WTC11 (cell line): Measurements from ENCODE around the gene RIOX2. TPM values are rescaled to one million over a fixed set of nuclear protein-coding genes. Genes with fewer than 3 reads are reported as not detected.

ENCODE experiments used
- ATAC-seq: fragments of 200-7000 bp; cut with Tn5 transposase; 2 replicates; pipeline ENCODE4 v1.10.0; 2021; ENCODE audit warnings: mild to moderate bottlenecking, moderate library complexity
- CTCF ChIA-PET: fragments of 300-600 bp; sonication (Branson Sonifier 250); formaldehyde crosslinking; loops from one replicate; lab custom pipeline; 2021; ENCODE audit warnings: antibody characterized with exemption; lab: Charles Lee
- POLR2A ChIA-PET: fragments of 350-600 bp; sonication (Branson Sonifier 250); formaldehyde crosslinking; loops from one replicate; lab custom pipeline; 2021; ENCODE audit warnings: antibody characterized with exemption; lab: Charles Lee
- DNase-seq: peaks from one replicate; pipeline ENCODE4 v3.0.0; 2021; ENCODE audit warnings: low spot score
- H3K27ac Mint-ChIP-seq: 2 replicates; pipeline ENCODE4 v1.8.0; 2021; ENCODE audit warnings: mixed read lengths
- H3K27me3 Mint-ChIP-seq: 2 replicates; pipeline ENCODE4 v1.8.0; 2021; ENCODE audit warnings: low read depth, mild to moderate bottlenecking, moderate library complexity, mixed read lengths
- H3K36me3 Mint-ChIP-seq: 2 replicates; pipeline ENCODE4 v1.8.0; 2021; ENCODE audit warnings: mixed read lengths
- H3K4me1 Mint-ChIP-seq: 2 replicates; pipeline ENCODE4 v1.8.0; 2022; ENCODE audit warnings: mixed read lengths
- H3K4me3 Mint-ChIP-seq: 2 replicates; pipeline ENCODE4 v1.8.0; 2021; ENCODE audit warnings: mild to moderate bottlenecking, moderate library complexity, mixed read lengths
- H3K9me3 Mint-ChIP-seq: 2 replicates; pipeline ENCODE4 v1.8.0; 2021; ENCODE audit warnings: mixed read lengths
- ATF2 ChIP-seq: sonication (generic); formaldehyde crosslinking; IDR thresholded peaks from 2 replicates; pipeline ENCODE4 v1.8.1; 2022; ENCODE audit warnings: low read depth, missing genetic modification reagents, borderline replicate concordance
- CBFB ChIP-seq: sonication (generic); formaldehyde crosslinking; IDR thresholded peaks from 2 replicates; pipeline ENCODE4 v1.8.1; 2022; ENCODE audit warnings: mild to moderate bottlenecking, low read depth, missing genetic modification reagents
- E2F1 ChIP-seq: sonication (generic); formaldehyde crosslinking; IDR thresholded peaks from 2 replicates; pipeline ENCODE4 v1.8.0; 2022; ENCODE audit warnings: mild to moderate bottlenecking, missing genetic modification reagents
- ETV6 ChIP-seq: sonication (generic); formaldehyde crosslinking; IDR thresholded peaks from 2 replicates; pipeline ENCODE4 v1.8.1; 2022; ENCODE audit warnings: mild to moderate bottlenecking, missing genetic modification reagents
- FOXK1 ChIP-seq: sonication (generic); formaldehyde crosslinking; IDR thresholded peaks from 2 replicates; pipeline ENCODE4 v1.8.0; 2022; ENCODE audit warnings: mild to moderate bottlenecking, moderate library complexity, missing genetic modification reagents
- JAZF1 ChIP-seq: fragments of 250-450 bp; sonication (Bioruptor Pico); IDR thresholded peaks from 2 replicates; pipeline ENCODE4 v1.9.0; 2021; ENCODE audit warnings: moderate library complexity, mild to moderate bottlenecking, inconsistent platforms
- KAT7 ChIP-seq: sonication (generic); formaldehyde crosslinking; IDR thresholded peaks from 2 replicates; pipeline ENCODE4 v1.8.1; 2023; ENCODE audit warnings: missing genetic modification reagents, mild to moderate bottlenecking, borderline replicate concordance
- OVOL2 ChIP-seq: fragments of 250-450 bp; sonication (Bioruptor Pico); IDR thresholded peaks from 2 replicates; pipeline ENCODE4 v1.9.0; 2021; ENCODE audit warnings: mild to moderate bottlenecking, borderline replicate concordance
- TP53 ChIP-seq: sonication (generic); formaldehyde crosslinking; IDR thresholded peaks from 2 replicates; pipeline ENCODE4 v1.8.1; 2023; ENCODE audit warnings: mild to moderate bottlenecking, missing genetic modification reagents
- USF1 ChIP-seq: sonication (generic); formaldehyde crosslinking; IDR thresholded peaks from 2 replicates; pipeline ENCODE4 v1.8.0; 2022; ENCODE audit warnings: mild to moderate bottlenecking, missing genetic modification reagents
- ZBTB43 ChIP-seq: sonication (generic); formaldehyde crosslinking; IDR thresholded peaks from 2 replicates; pipeline ENCODE4 v1.8.1; 2023; ENCODE audit warnings: mild to moderate bottlenecking, missing genetic modification reagents
- ZNF121 ChIP-seq: sonication (generic); formaldehyde crosslinking; IDR thresholded peaks from 2 replicates; pipeline ENCODE4 v1.8.0; 2023; ENCODE audit warnings: missing genetic modification reagents
- ZNF219 ChIP-seq: sonication (generic); formaldehyde crosslinking; IDR thresholded peaks from 2 replicates; pipeline ENCODE4 v1.8.0; 2023; ENCODE audit warnings: missing genetic modification reagents, mild to moderate bottlenecking, borderline replicate concordance
- ZNF281 ChIP-seq: sonication (generic); formaldehyde crosslinking; IDR thresholded peaks from 2 replicates; pipeline ENCODE4 v1.8.0; 2023; ENCODE audit warnings: mild to moderate bottlenecking, missing genetic modification reagents
- ZNF425 ChIP-seq: fragments of 250-450 bp; sonication (Bioruptor Pico); conservative IDR thresholded peaks from 2 replicates; pipeline ENCODE4 v1.9.0; 2021; ENCODE audit warnings: mild to moderate bottlenecking
- ZNF512 ChIP-seq: sonication (generic); formaldehyde crosslinking; IDR thresholded peaks from 2 replicates; pipeline ENCODE4 v1.8.1; 2022; ENCODE audit warnings: missing genetic modification reagents, borderline replicate concordance
- ZSCAN18 ChIP-seq: fragments of 250-450 bp; sonication (Bioruptor Pico); IDR thresholded peaks from 2 replicates; pipeline ENCODE4 v2.1.2; 2022; ENCODE audit warnings: mild to moderate bottlenecking, moderate library complexity
- total RNA-seq: library from RNA; stranded (reverse); gene quantifications from 3 replicates; pipeline ENCODE4 v1.2.3, GENCODE V29; 2021

Gene RIOX2
- total RNA-seq, 1 experiment from 2014 or later: 11.0 TPM

- H3K27me3 Mint-ChIP-seq: no peaks in the 10 kb centered on the region
- no peak for TF ChIP-seq ZSCAN18
- no peak for TF ChIP-seq TP53 (CRISPR knock-in tag)
- TF ChIP-seq JAZF1 (CRISPR knock-in tag): no peak
- TF ChIP-seq ZBTB43 (CRISPR knock-in tag): no peak
- no peak for TF ChIP-seq CBFB (CRISPR knock-in tag)
- TF ChIP-seq FOXK1 (CRISPR knock-in tag): no peak
- H3K4me1 Mint-ChIP-seq: peaks cover 4% of the 10 kb centered on the region
- POLR2A ChIA-PET: no interaction called here
- no peak overlapping the region for H3K27ac Mint-ChIP-seq
- H3K9me3 Mint-ChIP-seq: no peaks in the 10 kb centered on the region
- DNase-seq (no peak), ATAC-seq (no peak)
- H3K36me3 Mint-ChIP-seq: no peaks in the 10 kb centered on the region
- CTCF ChIA-PET: interaction anchor here (0.6 to 1.5 kb wide), 2 partner anchors 20 to 600 kb away, joined by 3 to 5 read pairs; no protein-coding TSS in a partner anchor
- H3K4me3 Mint-ChIP-seq: no peak overlapping the region
Observed at GRCh38 chr3:98002717-98003116, 30.5 kb upstream of the RIOX2 start.

- H3K9me3 Mint-ChIP-seq: no peaks in the 10 kb centered on the region
- no peaks in the 10 kb centered on the region for H3K27me3 Mint-ChIP-seq
- H3K27ac Mint-ChIP-seq: no peak overlapping the region
- CTCF ChIA-PET: no interaction called here
- H3K4me1 Mint-ChIP-seq: peaks cover 4% of the 10 kb centered on the region
- TF ChIP-seq ETV6 (CRISPR knock-in tag): no peak
- TF ChIP-seq KAT7: no peak
- TF ChIP-seq ATF2 (CRISPR knock-in tag): no peak
- TF ChIP-seq E2F1 (CRISPR knock-in tag): no peak
- no peaks in the 10 kb centered on the region for H3K36me3 Mint-ChIP-seq
- H3K4me3 Mint-ChIP-seq: no peak overlapping the region
- ATAC-seq (no peak), DNase-seq (no peak)
- POLR2A ChIA-PET: no interaction called here
Observed at GRCh38 chr3:97999994-98000393, 27.8 kb upstream of the RIOX2 start.

- TF ChIP-seq USF1 (CRISPR knock-in tag) (no peak), OVOL2 (no peak)
- POLR2A ChIA-PET: no interaction called here
- no peaks in the 10 kb centered on the region for H3K9me3 Mint-ChIP-seq
- no peak for ATAC-seq
- no peak overlapping the region for H3K4me3 Mint-ChIP-seq
- CTCF ChIA-PET: no interaction called here
- no peak for DNase-seq
- no peaks in the 10 kb centered on the region for H3K27me3 Mint-ChIP-seq
- no peaks in the 10 kb centered on the region for H3K36me3 Mint-ChIP-seq
- peaks cover 8% of the 10 kb centered on the region for H3K4me1 Mint-ChIP-seq
- no peak overlapping the region for H3K27ac Mint-ChIP-seq
Observed at GRCh38 chr3:97999103-97999502, 26.9 kb upstream of the RIOX2 start.

- ChIA-PET POLR2A (no interaction called here), CTCF (no interaction called here)
- Mint-ChIP-seq H3K27me3 (no peaks in the 10 kb centered on the region), H3K36me3 (no peaks in the 10 kb centered on the region), H3K4me3 (no peak overlapping the region), H3K27ac (no peak overlapping the region), H3K4me1 (peaks cover 26% of the 10 kb centered on the region), H3K9me3 (no peaks in the 10 kb centered on the region)
- DNase-seq (no peak), ATAC-seq (no peak)
- TF ChIP-seq ZNF121 (CRISPR knock-in tag): no peak
- TF ChIP-seq ZNF512 (CRISPR knock-in tag): no peak
- TF ChIP-seq ZNF219: no peak
- no peak for TF ChIP-seq ZNF281 (CRISPR knock-in tag)
- TF ChIP-seq ZNF425: no peak
Observed at GRCh38 chr3:97996988-97997387, 24.8 kb upstream of the RIOX2 start.
